Astrocyte (in vitro differentiated cells and primary cell): ENCODE results near the gene HINT1. TPM values are rescaled to one million over a fixed set of nuclear protein-coding genes. Genes with fewer than 3 reads are reported as not detected.

Experiments used
- DNase-seq: peaks from one replicate; pipeline ENCODE4 v3.0.0-alpha.2; 2010; ENCODE audit warnings: low read depth
- FAIRE-seq: peaks from 2 replicates; lab custom pipeline; 2011; peaks lifted over from hg19 to GRCh38; lab: Jason Lieb, UNC
- H2AFZ ChIP-seq: 2 replicates; pipeline ENCODE4 v1.6.0; 2012; ENCODE audit warnings: low read depth, low read length, inconsistent platforms
- H3K27ac ChIP-seq: 2 replicates; pipeline ENCODE4 v1.5.1; 2011; ENCODE audit warnings: low read depth, low read length, inconsistent platforms
- H3K27me3 ChIP-seq: 2 replicates; pipeline ENCODE4 v1.6.0; 2011; ENCODE audit warnings: low read length, inconsistent platforms; ENCODE audit not compliant: insufficient read depth
- H3K36me3 ChIP-seq: 2 replicates; pipeline ENCODE4 v1.5.1; 2011; ENCODE audit warnings: low read length, inconsistent platforms; ENCODE audit not compliant: insufficient read depth
- H3K4me1 ChIP-seq: 2 replicates; pipeline ENCODE4 v1.5.1; 2011; ENCODE audit warnings: low read length, inconsistent platforms; ENCODE audit not compliant: insufficient read depth
- H3K4me2 ChIP-seq: 2 replicates; pipeline ENCODE4 v1.6.0; 2012; ENCODE audit warnings: low read length, inconsistent platforms
- H3K4me3 ChIP-seq: 2 replicates; pipeline ENCODE4 v1.5.1; 2011; ENCODE audit warnings: low read depth, mild to moderate bottlenecking, low read length, inconsistent platforms; ENCODE audit not compliant: insufficient read depth
- H3K79me2 ChIP-seq: 2 replicates; pipeline ENCODE4 v1.6.0; 2012; ENCODE audit warnings: mild to moderate bottlenecking, low read length, inconsistent platforms; ENCODE audit not compliant: insufficient read depth
- H3K9ac ChIP-seq: 2 replicates; pipeline ENCODE4 v1.6.0; 2012; ENCODE audit warnings: mild to moderate bottlenecking, low read length, inconsistent platforms
- H3K9me3 ChIP-seq: 2 replicates; pipeline ENCODE4 v1.5.1; 2012; ENCODE audit warnings: low read depth, mild to moderate bottlenecking, low read length, inconsistent platforms; ENCODE audit not compliant: insufficient read depth
- H4K20me1 ChIP-seq: 2 replicates; pipeline ENCODE4 v1.6.0; 2012; ENCODE audit warnings: low read length, inconsistent platforms; ENCODE audit not compliant: insufficient read depth
- H3K27ac Mint-ChIP-seq: one replicate; pipeline ENCODE4 v1.8.0; 2021; ENCODE audit warnings: mild to moderate bottlenecking, mixed read lengths; ENCODE audit not compliant: unreplicated experiment
- H3K27me3 Mint-ChIP-seq: one replicate; pipeline ENCODE4 v1.8.0; 2021; ENCODE audit warnings: low read depth, mixed read lengths; ENCODE audit not compliant: unreplicated experiment
- H3K36me3 Mint-ChIP-seq: one replicate; pipeline ENCODE4 v1.8.0; 2021; ENCODE audit warnings: low read depth, mixed read lengths; ENCODE audit not compliant: unreplicated experiment
- H3K4me1 Mint-ChIP-seq: one replicate; pipeline ENCODE4 v1.8.0; 2021; ENCODE audit warnings: low read depth, mixed read lengths; ENCODE audit not compliant: unreplicated experiment
- H3K4me3 Mint-ChIP-seq: one replicate; pipeline ENCODE4 v1.8.0; 2021; ENCODE audit warnings: mild to moderate bottlenecking, moderate library complexity, mixed read lengths; ENCODE audit not compliant: unreplicated experiment
- H3K9me3 Mint-ChIP-seq: one replicate; pipeline ENCODE4 v1.8.0; 2021; ENCODE audit warnings: mild to moderate bottlenecking, mixed read lengths; ENCODE audit not compliant: unreplicated experiment
- EZH2 ChIP-seq: IDR thresholded peaks from 2 replicates; pipeline ENCODE4 v1.6.1; 2012; ENCODE audit warnings: mild to moderate bottlenecking, low read length, inconsistent platforms; ENCODE audit not compliant: insufficient read depth
- total RNA-seq: library from RNA; stranded (reverse); gene quantifications from 2 replicates; pipeline ENCODE4 v1.2.1, GENCODE V29; 2021
- TF ChIP-seq, protein P1 (sequence below): IDR thresholded peaks from 2 replicates; pipeline ENCODE4 v1.5.1; 2011; ENCODE audit warnings: low read depth, mild to moderate bottlenecking, inconsistent platforms, low read length, moderate library complexity; ENCODE audit not compliant: insufficient read depth

The HINT1 gene
- total RNA-seq, 1 donor from 2014 or later = 243 TPM

DNA sequence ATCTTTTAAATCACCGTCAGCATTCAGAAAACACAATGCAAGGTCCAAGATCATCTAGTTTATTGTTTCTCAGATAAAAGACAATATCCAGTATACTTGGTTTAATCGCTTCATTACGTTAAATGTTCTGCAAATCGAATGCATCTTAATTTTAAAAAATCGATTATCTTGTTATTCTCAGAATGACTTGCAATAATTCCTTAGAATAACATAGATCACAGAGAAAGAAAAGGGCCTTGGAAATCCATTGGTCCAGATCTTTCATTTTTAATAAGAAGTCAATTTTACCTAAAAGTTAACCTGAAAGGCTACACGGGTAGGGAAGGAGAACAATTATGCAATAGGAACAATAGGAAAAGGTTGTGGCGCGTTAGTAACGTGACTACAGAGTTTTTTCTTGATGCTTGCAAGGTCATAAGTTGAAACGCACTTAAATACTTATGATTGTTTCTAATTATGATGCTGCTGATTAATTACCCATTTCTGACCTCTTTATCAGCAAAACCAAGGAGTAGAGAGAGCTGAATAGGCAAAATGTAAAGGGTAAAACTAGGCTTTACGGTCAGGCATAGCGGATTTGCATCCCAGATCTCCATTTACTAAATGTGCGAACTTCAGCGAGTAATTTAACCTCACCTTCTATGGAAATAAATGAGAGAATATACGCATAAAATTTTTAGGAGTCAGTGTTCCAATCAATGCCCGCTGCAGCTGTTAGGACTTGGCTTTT, 4.9 kb upstream of the HINT1 start:
- Histone ChIP-seq H3K27me3 (no peaks in the 10 kb centered on the region), H3K36me3 (no peaks in the 10 kb centered on the region), H3K79me2 (peaks cover 6% of the 10 kb centered on the region), H3K4me1 (peaks cover 6% of the 10 kb centered on the region), H3K9ac (peak overlapping the region; percentile 85), H4K20me1 (no peaks in the 10 kb centered on the region), H3K4me3 (peak overlapping the region; percentile 83), H3K27ac (peak overlapping the region; percentile 42), H3K4me2 (peak overlapping the region; percentile 93), H3K9me3 (no peaks in the 10 kb centered on the region), H2AFZ (peak overlapping the region; percentile 83)
- H3K27ac Mint-ChIP-seq = peak overlapping the region; percentile 86
- peak overlapping the region; percentile 97 for H3K4me3 Mint-ChIP-seq
- FAIRE-seq = no peak
- no peaks in the 10 kb centered on the region for H3K9me3 Mint-ChIP-seq
- TF ChIP-seq EZH2 = no peak
- TF ChIP-seq, protein P1, sequence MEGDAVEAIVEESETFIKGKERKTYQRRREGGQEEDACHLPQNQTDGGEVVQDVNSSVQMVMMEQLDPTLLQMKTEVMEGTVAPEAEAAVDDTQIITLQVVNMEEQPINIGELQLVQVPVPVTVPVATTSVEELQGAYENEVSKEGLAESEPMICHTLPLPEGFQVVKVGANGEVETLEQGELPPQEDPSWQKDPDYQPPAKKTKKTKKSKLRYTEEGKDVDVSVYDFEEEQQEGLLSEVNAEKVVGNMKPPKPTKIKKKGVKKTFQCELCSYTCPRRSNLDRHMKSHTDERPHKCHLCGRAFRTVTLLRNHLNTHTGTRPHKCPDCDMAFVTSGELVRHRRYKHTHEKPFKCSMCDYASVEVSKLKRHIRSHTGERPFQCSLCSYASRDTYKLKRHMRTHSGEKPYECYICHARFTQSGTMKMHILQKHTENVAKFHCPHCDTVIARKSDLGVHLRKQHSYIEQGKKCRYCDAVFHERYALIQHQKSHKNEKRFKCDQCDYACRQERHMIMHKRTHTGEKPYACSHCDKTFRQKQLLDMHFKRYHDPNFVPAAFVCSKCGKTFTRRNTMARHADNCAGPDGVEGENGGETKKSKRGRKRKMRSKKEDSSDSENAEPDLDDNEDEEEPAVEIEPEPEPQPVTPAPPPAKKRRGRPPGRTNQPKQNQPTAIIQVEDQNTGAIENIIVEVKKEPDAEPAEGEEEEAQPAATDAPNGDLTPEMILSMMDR = no peak
- H3K27me3 Mint-ChIP-seq = no peaks in the 10 kb centered on the region
- DNase-seq = no peak
- H3K36me3 Mint-ChIP-seq = no peaks in the 10 kb centered on the region
- H3K4me1 Mint-ChIP-seq = peaks cover 1% of the 10 kb centered on the region

DNA sequence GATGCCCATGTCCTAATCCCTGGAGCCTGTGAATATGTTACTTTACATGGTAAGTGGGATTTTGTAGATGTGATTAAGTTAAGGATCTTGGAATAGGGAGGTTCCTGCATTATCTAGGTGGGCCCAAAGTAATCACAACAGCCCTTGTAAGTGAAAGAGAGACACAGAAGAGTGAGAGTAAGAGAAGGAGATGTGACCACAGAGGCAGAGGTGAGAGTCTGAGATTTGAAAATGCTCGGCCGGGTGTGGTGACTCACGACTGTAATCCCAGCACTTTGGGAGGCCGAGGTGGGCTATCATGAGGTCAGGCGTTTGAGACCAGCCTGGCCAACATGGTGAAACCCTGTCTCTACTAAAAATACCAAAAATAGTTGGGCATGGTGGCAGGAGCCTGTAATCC, 2.6 kb upstream of the HINT1 start:
- H3K36me3 Mint-ChIP-seq = no peaks in the 10 kb centered on the region
- H3K27me3 ChIP-seq = no peaks in the 10 kb centered on the region

More for the DNA sequence above, 2.6 kb upstream of the HINT1 start:
- Histone ChIP-seq H3K9ac (no peak overlapping the region), H4K20me1 (peaks cover 3% of the 10 kb centered on the region), H3K36me3 (no peaks in the 10 kb centered on the region), H3K4me1 (peaks cover 11% of the 10 kb centered on the region), H3K79me2 (peaks cover 29% of the 10 kb centered on the region), H2AFZ (no peak overlapping the region), H3K4me3 (no peak overlapping the region), H3K27ac (no peak overlapping the region), H3K9me3 (no peaks in the 10 kb centered on the region), H3K4me2 (no peak overlapping the region)
- H3K4me3 Mint-ChIP-seq = no peak overlapping the region
- FAIRE-seq (no peak), DNase-seq (no peak)
- H3K9me3 Mint-ChIP-seq = no peaks in the 10 kb centered on the region
- peaks cover 7% of the 10 kb centered on the region for H3K4me1 Mint-ChIP-seq
- no peak overlapping the region for H3K27ac Mint-ChIP-seq
- TF ChIP-seq, protein P1 = no peak
- no peak for TF ChIP-seq EZH2
- no peaks in the 10 kb centered on the region for H3K27me3 Mint-ChIP-seq
